GM19395 (cell line): ENCODE data around the gene AADACL2.
"Not testable (repeated sequence)": the region's sequence is repeated elsewhere in the genome, so short reads cannot be mapped to it uniquely, and the experiment has no call there.

Experiments
- ATAC-seq: cut with Tn5 transposase; IDR thresholded peaks from one replicate; pipeline ENCODE4 v1.9.1; 2021; ENCODE audit warnings: mild to moderate bottlenecking, moderate library complexity; ENCODE audit not compliant: unreplicated experiment

Gene AADACL2

GRCh38 chr3:151733613-151734012 is at the start of gene AADACL2:
Gene AADACL2 (plus strand): TSS chr3:151733927. CDS start chr3:151734036, 109 bp downstream.
- no peak for ATAC-seq

GRCh38 chr3:151684094-151684493 is 49.6 kb upstream of the AADACL2 start:
- no peak for ATAC-seq

- ATAC-seq, result no peak
Observed at GRCh38 chr3:151686257-151686656, 47.5 kb upstream of the AADACL2 start.

DNA sequence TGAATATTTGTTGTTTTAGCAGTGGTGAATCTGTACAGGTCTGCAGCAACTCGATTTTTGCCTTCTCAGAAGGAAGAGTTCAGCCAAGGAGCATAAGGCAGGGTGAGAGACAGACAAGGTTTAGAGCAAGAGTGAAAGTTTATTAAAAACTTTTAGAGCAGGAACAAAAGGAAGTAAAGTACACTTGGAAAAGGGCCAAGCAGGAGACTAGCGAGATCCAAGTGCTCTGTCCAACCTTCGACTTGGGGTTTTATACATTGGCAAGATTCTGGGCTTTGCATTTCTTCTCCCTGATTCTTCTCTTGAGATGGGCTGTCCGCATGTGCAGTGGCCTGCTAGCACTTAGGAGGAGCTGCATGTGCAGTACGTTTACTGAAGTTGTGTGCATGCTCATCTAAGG is 46.7 kb upstream of the AADACL2 start:
- no peak for ATAC-seq

- ATAC-seq, result no peak
Observed at GRCh38 chr3:151688571-151688970, 45.2 kb upstream of the AADACL2 start.

DNA sequence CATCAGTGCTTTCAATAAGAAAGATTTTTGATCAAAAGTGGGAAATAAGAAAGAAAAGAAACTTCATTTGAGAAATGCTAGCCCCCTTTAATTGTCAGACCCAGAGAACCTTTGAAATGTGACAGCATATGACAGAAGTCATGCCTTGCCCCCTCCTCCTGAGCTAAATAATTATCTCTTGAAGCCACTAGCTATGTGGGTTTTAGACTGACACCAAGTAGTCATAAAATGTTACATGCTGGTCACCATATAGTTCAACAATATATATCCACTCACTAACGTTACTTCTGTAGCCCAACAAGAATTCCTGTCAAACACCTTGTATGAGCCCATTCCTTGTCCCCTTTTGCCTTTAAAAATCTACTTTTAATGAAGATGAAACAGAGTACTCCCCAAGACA is 43.1 kb upstream of the AADACL2 start:
- no peak for ATAC-seq

- ATAC-seq, result no peak
Observed at GRCh38 chr3:151697496-151697895, 36.2 kb upstream of the AADACL2 start.

- ATAC-seq, result no peak
Observed at GRCh38 chr3:151707216-151707615, 26.5 kb upstream of the AADACL2 start.

GRCh38 chr3:151708868-151709267 is 24.9 kb upstream of the AADACL2 start:
- ATAC-seq, result no peak

DNA sequence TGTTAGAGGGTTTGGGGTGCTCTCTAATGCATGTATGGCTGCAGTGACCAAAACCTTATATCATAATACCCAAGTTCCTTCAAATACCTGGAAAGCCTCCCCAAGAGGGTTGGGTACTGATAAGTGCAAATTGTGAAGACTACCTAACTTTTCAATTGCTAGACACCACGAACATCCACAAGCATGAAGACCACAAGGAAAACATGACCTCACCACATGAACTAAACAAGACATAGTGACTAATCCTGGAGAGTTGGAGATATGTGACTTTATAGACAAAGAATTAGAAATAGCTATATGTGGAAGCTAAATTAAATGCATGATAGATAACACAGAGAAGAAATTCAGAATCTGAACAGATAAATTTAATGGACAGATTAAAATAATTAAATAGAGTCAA is 23.9 kb upstream of the AADACL2 start:
- no peak for ATAC-seq

GRCh38 chr3:151721294-151721693 is 12.4 kb upstream of the AADACL2 start:
- no peak for ATAC-seq

GRCh38 chr3:151722856-151723255 is 10.9 kb upstream of the AADACL2 start:
- ATAC-seq, result no peak

- no peak for ATAC-seq
Observed at GRCh38 chr3:151724576-151725562, 8.9 kb upstream of the AADACL2 start.

DNA sequence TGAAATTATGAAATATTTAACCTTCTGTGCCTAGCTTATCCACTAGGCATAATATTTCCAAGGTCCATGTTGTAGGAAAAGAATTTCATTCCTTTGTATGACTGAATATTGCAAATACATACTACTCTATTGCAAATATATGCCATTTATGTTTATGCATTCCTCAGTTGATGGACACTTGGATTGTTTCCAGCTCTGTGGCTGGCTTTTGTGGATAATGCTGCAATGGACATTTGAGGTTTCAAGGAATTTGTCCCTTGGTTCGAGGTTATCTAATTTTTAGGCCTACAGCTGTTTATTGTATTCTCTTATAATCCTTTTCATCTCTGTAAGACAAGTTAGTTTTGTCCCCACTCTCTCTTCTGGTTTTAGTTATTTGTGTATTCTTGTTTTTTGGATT is 7.7 kb upstream of the AADACL2 start:
- no peak for ATAC-seq

GRCh38 chr3:151732861-151733260 is 866 bp upstream of the AADACL2 start:
- no peak for ATAC-seq

DNA sequence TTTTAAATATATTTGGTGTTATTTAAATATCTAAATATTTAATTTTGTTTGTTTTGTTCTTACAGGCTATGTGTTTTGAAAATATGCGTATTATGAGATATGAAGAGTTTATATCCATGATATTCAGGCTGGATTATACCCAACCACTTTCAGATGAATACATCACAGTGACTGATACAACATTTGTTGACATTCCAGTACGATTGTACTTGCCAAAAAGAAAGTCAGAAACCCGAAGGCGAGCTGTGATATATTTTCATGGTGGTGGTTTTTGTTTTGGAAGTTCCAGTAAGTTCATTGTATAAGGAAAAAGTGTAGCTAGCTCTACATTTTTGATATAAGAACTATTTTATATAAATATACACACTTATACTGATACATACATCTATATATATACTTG is 6.9 kb downstream of the AADACL2 start:
- ATAC-seq, result no peak

DNA sequence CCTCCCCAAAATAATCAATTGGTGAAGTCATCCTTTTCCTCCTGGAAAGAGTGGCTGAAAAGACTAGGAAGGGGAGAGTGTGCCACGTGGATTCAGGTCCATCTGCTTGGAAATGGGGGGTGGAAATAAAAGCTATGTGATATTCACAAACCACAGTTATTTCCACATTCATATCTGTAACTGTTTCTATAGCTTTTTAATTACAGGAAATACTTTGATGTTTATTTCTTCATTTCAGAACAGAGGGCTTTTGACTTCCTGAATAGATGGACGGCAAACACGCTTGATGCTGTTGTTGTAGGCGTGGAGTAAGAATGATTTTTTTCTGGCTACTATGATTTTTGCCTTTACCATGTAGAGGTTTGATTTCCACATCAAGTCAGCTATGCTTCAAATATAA is 10.1 kb downstream of the AADACL2 start:
- no peak for ATAC-seq

DNA sequence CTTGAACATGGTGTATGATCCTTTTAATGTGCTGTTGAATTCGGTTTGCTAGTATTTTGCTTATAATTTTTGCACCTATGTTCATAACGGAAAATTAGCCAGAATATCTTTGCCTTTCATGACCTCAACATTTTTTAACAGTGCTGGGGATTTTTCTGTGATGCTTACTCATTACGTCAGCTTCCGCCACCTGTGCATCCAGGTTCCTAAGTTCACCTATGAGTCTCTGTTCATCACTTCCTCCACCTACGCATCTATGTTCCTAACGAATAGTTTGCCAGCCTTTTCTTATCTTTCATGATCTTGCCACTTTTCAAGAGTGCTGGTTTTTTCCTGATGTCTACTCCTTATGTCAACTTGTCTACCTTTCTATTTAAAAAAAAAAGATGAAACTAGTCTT is 16.5 kb downstream of the AADACL2 start:
- no peak for ATAC-seq

DNA sequence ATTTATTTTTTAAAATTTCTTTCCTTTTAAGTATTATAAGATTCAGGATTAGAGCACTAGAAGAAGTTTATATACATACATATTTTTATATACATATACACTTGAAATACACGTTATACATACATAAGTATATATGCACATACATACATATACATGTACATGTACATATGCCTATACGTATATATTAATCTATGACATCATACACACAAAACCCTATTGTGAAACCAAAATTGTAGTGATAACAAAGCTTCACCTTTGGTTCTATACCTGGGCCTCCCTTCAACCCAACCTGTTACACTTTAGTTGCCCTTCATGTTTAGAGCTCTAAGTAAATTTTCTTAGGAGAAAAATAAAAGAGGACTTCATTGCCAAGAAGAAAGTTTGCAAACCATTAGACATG is 17.0 kb downstream of the AADACL2 start:
- no peak for ATAC-seq

GRCh38 chr3:151751161-151751560 is 17.4 kb downstream of the AADACL2 start:
- no peak for ATAC-seq

DNA sequence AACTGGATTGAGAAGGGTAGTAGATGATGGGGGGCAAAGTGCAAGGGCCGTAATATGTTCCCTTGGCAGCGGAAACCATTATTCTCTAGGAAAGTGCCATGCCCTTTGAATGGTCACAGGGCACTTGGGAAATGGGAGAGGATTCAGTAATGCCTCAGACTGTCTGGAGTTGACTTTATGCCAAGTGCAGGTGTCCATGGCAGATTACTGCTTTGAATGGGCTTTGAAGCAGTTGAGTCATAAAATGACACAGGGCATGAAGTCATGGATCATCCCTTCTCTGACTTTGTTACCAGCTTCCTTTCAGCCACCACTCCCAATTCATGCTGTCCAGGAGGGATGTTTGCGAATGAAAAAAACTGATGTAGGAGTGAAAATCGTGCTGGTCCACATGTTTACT is 20.1 kb downstream of the AADACL2 start:
- no peak for ATAC-seq

GRCh38 chr3:151761581-151761980 is 27.9 kb downstream of the AADACL2 start:
- ATAC-seq, result no peak

DNA sequence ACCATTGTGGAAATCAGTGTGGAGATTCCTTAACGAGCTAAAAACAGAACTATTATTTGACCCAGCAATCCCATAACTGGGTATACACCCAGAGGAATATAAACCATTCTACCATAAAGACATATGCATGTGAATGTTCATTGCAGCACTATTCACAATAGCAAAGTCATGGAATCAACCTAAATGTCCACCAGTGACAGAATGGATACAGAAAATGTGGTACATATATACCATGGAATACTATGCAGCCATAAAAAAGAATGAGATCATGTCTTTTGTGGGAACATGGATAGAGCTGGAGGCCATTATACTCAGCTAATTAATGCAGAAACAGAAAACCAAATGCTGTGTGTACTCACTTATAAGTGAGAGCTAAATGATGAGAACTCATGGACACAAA is 31.0 kb downstream of the AADACL2 start:
- not testable (repeated sequence) for ATAC-seq
